GM15510 (cell line): Measurements from ENCODE around the gene DDRGK1.

Experiments
- POLR2A ChIP-seq: IDR thresholded peaks from 3 replicates; pipeline ENCODE4 v1.6.1; 2011; ENCODE audit warnings: borderline replicate concordance; ENCODE audit not compliant: insufficient read length; ENCODE audit errors: extremely low read depth

The DDRGK1 gene

GRCh38 chr20:3166913-3167342 lies 37.6 kb downstream of the DDRGK1 start:
- TF ChIP-seq POLR2A, result no peak

DNA sequence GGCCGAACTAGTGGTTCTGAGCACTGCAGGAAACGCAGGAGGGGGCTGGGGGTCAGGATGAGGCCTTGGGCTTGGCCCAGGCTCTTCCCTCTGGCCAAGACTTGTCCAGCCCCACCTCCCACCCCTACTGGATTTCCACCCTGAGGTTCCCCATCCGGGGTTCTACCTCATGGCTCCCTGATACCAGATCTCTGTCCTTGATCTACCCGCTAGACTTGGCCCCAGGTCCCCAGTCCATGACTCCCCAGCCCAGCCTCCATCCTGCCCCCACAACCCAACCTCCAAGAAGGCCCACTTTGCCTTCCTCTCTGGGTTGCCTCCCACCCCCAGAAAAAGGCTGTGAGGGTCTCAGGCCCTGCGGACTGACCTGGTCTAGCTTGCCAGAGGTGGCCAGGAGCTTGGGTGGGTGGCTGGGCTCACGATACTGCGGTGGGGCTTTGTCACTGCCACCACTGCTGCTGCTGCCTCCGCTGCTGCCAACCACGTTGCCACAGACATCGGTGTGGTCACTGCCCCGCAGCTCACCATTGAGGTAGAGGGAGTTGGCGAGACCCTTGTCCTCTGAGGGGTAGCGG lies 38.1 kb downstream of the DDRGK1 start:
- no peak for TF ChIP-seq POLR2A

DNA sequence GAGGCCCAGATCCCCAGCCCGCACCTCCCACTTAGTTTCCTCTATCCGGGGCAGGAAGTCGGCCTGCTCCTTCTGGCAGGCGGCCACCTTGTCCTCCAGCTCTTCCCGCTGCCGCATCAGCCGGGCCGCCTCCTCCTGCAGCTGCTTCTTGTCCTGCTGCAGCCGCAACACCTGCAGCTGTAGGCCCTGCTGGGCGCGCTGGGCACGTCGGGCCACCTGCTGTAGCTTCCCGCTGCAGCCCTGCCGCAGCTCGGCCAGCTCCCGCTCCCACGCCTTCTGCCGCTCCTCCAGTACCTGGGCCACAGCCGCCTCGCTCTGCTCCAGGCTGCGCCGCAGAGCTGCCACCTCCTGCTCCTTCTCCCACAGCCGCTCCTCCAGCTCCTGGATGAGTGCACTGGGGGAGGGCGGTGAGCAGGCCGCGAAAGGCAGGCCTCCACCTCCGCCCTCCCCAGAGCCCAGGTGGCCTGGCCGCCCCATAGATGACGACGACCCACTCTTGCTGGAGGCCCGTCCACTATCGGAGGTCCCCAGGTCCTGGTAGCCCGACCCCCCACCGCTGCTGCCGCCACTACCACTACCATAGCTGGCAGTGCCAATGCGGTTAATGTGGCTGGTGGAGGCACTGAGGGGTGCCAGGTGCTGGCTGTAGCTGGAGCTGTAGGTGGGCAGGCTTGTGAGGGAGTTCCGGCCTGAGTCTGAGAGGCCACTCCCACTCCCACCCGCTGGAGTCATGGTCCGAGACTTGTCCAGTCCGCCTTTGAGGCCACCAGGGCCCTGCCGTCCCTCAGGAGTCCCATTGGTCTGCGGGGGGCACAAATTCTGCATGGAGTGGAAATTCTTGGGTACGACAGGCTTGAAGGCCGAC lies 38.8 kb downstream of the DDRGK1 start:
- TF ChIP-seq POLR2A, result no peak

DNA sequence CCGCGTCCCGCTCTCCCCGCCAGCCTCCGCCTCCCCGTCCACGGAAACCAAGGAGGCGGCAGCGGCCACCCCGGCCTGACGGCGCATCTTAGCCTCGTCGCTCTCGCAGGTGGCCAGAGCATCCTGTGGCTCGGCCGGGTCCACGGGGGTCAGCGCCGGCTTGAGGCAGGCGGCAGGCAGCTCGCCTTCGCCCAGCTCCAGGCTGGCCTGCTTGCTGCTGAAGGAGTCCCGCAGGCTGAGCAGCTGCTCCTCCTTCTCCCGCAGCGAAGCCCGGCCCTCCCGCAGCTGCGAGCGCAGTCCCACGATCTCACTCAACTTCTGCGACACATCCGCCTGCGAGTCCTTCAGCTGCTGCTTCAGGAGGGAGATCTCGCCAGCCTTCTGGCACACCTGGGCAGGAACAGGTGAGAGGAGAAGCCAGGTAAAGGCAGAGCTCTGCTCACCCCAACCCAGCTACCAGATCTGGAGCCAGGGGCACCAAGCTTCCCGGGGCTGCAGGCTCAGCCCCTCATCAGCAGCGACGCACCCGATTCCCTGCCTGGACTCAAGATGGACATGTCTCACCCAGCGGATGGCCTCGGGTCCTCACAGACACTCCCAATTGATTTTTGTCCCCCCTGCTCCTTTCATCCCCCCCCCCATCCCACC lies 39.6 kb downstream of the DDRGK1 start:
- no peak for TF ChIP-seq POLR2A

- no peak for TF ChIP-seq POLR2A
These were observed 40.3 kb downstream of the DDRGK1 start for GRCh38 chr20:3164043-3164762.

GRCh38 chr20:3163099-3164042 lies 41.1 kb downstream of the DDRGK1 start:
- no peak for TF ChIP-seq POLR2A

DNA sequence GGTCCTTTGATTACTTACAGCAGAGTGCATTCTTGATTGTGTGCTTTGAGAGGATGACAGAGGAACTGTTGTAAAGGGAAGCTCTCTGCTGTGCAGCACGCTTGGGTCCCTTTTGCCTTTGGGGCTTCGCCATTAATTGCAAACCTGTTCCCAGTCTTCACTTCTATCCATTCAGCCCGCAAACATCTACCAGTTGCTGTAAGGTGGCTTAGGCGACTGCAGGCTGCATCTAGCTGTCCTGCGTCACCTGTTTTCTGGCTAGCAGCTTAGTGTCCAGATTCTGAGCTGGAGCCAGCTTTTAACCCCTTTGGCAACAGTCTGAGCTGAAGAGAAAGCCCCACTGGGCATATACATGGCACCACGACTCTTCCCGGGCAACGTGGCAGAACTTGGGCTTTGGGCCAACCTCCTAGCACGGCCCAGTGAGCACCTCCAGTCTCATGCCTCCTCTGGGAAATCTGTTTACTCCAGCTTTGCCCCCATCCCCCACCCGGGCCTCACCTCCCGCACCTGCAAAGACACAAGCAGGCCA lies 42.3 kb downstream of the DDRGK1 start:
- TF ChIP-seq POLR2A, result no peak

DNA sequence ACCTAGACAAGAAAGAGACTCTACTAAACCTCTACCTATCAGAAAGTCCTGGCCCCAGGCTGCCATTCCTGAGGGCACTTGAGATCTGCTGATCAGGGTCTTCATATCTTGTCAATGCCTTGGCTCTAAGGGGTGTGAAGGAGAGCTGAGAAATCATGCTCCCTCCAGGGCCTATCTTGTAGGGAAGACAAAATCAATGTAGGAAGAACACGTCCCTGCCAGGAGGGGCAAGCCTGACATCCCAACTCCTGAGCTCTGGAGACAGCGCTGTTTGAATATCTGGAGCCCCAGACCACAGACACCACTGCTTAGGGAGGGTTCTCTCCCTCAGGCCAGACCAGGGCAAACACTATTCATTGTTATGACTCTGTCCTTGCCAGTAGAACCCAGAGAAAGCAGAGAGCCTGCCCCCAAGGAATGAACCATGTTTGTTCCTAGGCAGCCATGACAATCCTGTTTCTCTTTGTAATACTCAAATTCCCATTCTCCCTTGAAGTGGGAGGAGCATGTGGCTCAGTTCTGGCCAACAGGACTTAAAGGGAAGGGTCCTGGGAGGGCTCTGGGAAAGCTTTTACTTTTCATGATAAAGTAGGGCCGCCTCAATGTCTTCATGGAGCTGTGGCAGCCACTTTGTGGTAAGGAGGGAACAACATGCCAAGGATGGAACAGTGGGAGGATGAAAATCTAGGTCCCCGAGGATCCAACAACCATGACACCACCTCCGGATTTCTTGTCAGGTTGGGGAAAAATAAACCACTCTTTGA lies 43.0 kb downstream of the DDRGK1 start:
- no peak for TF ChIP-seq POLR2A

GRCh38 chr20:3160418-3160817 lies 44.1 kb downstream of the DDRGK1 start:
- TF ChIP-seq POLR2A, result no peak

- no peak for TF ChIP-seq POLR2A
These were observed 45.5 kb downstream of the DDRGK1 start for GRCh38 chr20:3158968-3159431.

DNA sequence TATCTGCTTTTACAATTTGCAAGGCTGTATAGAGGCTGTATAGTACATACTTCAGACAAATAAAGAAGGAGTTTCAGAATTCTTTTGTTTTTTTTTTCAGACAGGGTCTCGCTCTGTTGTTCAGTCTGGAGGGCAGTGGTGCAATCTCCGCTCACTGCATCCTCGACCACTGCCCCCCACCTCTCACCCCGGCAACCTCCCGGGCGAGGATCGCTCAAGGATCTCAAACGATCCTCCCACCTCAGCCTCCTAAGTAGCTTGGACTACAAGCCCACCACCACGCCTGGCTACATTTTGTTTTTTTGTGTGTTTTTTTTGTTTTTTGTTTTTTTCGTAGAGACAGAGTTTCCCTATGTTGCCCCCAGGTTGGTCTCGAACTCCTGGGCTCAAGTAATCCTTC lies 46.7 kb downstream of the DDRGK1 start:
- TF ChIP-seq POLR2A, result no peak

GRCh38 chr20:3156811-3157619 lies 47.5 kb downstream of the DDRGK1 start:
- TF ChIP-seq POLR2A, result no peak
